Parathyroid adenoma (tissue), 2 donors: ENCODE measurements around the gene EIF2B5.
"Not testable (repeated sequence)": the region's sequence is repeated elsewhere in the genome, so short reads cannot be mapped to it uniquely, and the experiment has no call there.

Experiments used
- H2AFZ ChIP-seq: fragments of 300-600 bp; sonication (generic); one replicate; pipeline ENCODE4 v1.7.0; 2017; ENCODE audit warnings: antibody characterized with exemption, mild to moderate bottlenecking
- H3K27ac ChIP-seq: fragments of 300-600 bp; sonication (generic); one replicate; pipeline ENCODE4 v1.7.0; 2017
- H3K27me3 ChIP-seq: fragments of 300-600 bp; sonication (generic); one replicate; pipeline ENCODE4 v1.7.0; 2017; ENCODE audit warnings: low read length; ENCODE audit not compliant: control insufficient read depth, insufficient read depth
- H3K36me3 ChIP-seq: fragments of 300-600 bp; sonication (generic); one replicate; pipeline ENCODE4 v1.7.0; 2017; ENCODE audit warnings: low read length; ENCODE audit not compliant: control insufficient read depth, insufficient read depth
- H3K4me1 ChIP-seq: fragments of 300-600 bp; sonication (generic); one replicate; pipeline ENCODE4 v1.7.0; 2017; ENCODE audit warnings: control low read depth
- H3K4me2 ChIP-seq: fragments of 300-600 bp; sonication (generic); one replicate; pipeline ENCODE4 v1.7.0; 2017; ENCODE audit warnings: low read length
- H3K4me3 ChIP-seq: fragments of 300-600 bp; sonication (generic); one replicate; pipeline ENCODE4 v1.7.0; 2017; ENCODE audit warnings: low read depth, low read length
- H3K79me2 ChIP-seq: fragments of 300-600 bp; sonication (generic); one replicate; pipeline ENCODE4 v1.7.0; 2017; ENCODE audit warnings: control low read depth
- H3K9ac ChIP-seq: fragments of 300-600 bp; sonication (generic); one replicate; pipeline ENCODE4 v1.7.0; 2017; ENCODE audit warnings: mild to moderate bottlenecking
- H3K9me3 ChIP-seq: fragments of 300-600 bp; sonication (generic); one replicate; pipeline ENCODE4 v1.7.0; 2017; ENCODE audit warnings: low read length; ENCODE audit not compliant: control insufficient read depth
- TF ChIP-seq, protein P1 (sequence below): fragments of 300-600 bp; sonication (generic); IDR thresholded peaks from one replicate; pipeline ENCODE4 v1.7.0; 2017; ENCODE audit warnings: antibody characterized with exemption, mild to moderate bottlenecking
- donor health status: primary hyperparathyroidism.

Gene EIF2B5

DNA sequence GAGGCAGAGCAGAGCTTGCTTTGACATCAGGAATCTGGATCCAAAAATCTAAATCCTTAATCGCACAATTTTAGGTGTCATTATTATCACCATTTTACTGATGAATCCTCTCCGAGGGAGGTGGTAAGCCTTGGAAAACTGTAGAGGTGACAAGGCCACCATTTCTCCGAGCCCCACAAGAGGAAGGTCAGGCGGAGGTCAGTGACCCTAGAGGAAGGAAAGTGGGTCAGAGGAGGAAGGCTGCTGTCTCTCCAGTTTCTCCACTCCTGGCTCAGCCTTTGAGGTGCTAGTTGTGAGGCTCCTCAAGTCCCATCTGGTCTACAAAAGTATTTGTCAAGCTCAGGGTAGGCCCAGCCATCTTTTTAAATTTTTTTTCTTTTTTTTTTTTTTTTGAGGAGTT is 23.2 kb downstream of the EIF2B5 start:
- Histone ChIP-seq H3K27me3 (no peaks in the 10 kb centered on the region), H3K9ac (no peak overlapping the region), H3K9me3 (no peaks in the 10 kb centered on the region), H3K27ac (no peak overlapping the region), H3K4me2 (no peak overlapping the region), H3K4me1 (peaks cover 18% of the 10 kb centered on the region), H3K36me3 (no peaks in the 10 kb centered on the region), H2AFZ (no peak overlapping the region), H3K79me2 (peaks cover 63% of the 10 kb centered on the region), H3K4me3 (no peak overlapping the region)
- TF ChIP-seq, protein P1, sequence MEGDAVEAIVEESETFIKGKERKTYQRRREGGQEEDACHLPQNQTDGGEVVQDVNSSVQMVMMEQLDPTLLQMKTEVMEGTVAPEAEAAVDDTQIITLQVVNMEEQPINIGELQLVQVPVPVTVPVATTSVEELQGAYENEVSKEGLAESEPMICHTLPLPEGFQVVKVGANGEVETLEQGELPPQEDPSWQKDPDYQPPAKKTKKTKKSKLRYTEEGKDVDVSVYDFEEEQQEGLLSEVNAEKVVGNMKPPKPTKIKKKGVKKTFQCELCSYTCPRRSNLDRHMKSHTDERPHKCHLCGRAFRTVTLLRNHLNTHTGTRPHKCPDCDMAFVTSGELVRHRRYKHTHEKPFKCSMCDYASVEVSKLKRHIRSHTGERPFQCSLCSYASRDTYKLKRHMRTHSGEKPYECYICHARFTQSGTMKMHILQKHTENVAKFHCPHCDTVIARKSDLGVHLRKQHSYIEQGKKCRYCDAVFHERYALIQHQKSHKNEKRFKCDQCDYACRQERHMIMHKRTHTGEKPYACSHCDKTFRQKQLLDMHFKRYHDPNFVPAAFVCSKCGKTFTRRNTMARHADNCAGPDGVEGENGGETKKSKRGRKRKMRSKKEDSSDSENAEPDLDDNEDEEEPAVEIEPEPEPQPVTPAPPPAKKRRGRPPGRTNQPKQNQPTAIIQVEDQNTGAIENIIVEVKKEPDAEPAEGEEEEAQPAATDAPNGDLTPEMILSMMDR: no peak

DNA sequence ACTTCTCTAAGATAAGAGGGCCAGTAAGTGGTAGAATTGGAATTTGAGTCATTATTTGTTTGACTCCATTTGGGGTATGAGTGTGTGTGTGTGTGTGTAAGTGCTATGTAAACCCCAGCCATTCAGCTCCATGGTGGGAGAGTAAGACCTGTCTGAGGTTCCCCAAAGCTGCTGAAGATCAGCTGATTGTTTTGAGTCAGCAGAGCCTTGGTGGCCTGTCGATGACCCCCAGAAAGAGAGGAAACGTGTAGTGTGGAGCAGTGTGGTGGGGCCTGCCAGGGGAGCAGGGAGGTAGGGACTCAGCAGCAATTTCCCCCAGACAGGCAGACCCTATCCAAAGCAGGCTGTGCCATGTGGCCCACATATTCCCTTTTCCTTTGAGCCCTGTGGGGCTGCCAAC is 25.3 kb downstream of the EIF2B5 start:
- peaks cover 81% of the 10 kb centered on the region for H3K79me2 ChIP-seq
- no peak overlapping the region for H3K4me2 ChIP-seq
- H3K9me3 ChIP-seq: no peaks in the 10 kb centered on the region
- no peaks in the 10 kb centered on the region for H3K27me3 ChIP-seq
- peaks cover 18% of the 10 kb centered on the region for H3K4me1 ChIP-seq
- TF ChIP-seq, protein P1: no peak
- no peak overlapping the region for H2AFZ ChIP-seq
- H3K27ac ChIP-seq: no peak overlapping the region
- no peak overlapping the region for H3K4me3 ChIP-seq
- no peaks in the 10 kb centered on the region for H3K36me3 ChIP-seq
- no peak overlapping the region for H3K9ac ChIP-seq

DNA sequence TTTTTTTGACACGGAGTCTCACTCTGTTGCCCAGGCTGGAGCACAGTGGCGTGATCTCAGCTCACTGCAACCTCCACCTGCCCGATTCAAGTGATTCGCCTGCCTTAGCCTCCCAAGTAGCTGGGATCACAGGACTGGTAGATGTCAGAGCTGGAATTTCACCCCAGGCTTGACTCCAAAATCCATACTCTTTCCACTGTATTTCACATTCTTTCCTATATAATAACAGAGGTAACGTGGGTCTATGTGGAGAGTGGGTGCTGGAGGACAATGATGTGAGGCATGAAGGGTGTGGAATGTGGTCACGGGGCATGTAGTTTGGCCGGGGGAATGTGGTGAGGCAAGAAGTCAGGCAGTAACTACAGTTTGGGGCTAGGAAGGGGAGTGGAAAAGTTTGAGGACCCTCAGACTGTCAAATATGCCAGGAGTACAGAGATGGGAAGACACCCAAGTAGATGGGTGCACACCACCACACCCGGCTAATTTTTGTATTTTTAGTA is 27.5 kb downstream of the EIF2B5 start:
- H3K9me3 ChIP-seq, H3K27me3 ChIP-seq, H3K27ac ChIP-seq, H3K4me3 ChIP-seq, H3K36me3 ChIP-seq, H3K4me2 ChIP-seq, H2AFZ ChIP-seq, H3K9ac ChIP-seq: not testable (repeated sequence)
- H3K79me2 ChIP-seq: peaks cover 78% of the 10 kb centered on the region
- peaks cover 10% of the 10 kb centered on the region for H3K4me1 ChIP-seq

DNA sequence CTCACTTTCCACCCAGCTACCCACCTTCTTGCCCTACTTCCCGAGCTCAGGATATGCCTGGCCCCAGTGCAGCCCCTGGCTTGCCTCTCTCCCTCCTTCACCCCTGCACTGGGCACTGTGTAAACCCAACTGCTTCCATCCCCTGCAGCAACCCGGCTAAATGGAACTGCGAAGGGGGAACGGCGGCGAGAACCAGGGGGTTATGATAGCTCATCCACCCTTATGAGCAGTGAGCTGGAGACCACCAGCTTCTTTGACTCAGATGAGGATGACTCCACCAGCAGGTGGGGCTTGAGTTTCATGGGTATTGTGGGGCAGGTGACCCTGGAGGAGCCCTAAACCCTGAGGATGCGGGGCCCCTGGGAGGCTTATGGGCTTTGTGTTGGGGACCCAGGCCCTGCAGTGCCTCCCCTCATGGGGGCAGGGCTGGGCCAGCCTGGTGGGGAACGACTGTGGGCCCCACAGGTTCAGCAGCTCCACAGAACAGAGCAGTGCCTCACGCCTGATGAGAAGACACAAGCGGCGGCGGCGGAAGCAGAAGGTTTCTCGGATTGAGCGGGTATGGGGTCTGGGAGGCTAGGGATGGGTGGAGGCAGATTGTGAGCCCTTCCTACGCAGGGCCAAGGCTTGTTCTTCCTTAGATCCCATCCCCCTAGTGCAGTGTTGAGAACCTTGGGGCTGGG is 29.6 kb downstream of the EIF2B5 start:
- no peaks in the 10 kb centered on the region for H3K27me3 ChIP-seq
- no peak overlapping the region for H3K9ac ChIP-seq
- no peak overlapping the region for H3K4me3 ChIP-seq
- peaks cover 57% of the 10 kb centered on the region for H3K79me2 ChIP-seq
- H3K4me2 ChIP-seq: no peak overlapping the region
- no peaks in the 10 kb centered on the region for H3K36me3 ChIP-seq
- H3K9me3 ChIP-seq: no peaks in the 10 kb centered on the region
- TF ChIP-seq, protein P1: no peak
- no peak overlapping the region for H2AFZ ChIP-seq
- peaks cover 7% of the 10 kb centered on the region for H3K4me1 ChIP-seq
- H3K27ac ChIP-seq: no peak overlapping the region

DNA sequence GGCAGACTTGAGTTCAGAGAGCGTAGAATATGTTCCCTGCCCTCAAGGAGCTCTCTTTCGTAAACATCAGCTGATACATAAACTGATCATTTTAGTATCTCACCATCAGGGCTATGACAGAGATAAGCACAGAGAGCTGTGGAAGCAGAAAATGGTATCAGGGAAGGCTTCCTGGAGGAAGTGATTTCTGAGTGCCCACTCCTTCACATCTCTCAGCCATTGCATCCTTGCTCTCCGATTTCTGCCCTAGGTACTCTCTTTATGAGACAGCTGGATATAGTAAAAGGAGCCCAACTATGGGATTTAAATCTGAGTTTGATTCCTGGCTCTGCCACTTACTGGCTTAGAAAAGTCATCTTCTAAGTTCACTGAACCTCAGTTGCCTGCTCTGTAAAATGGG is 30.4 kb downstream of the EIF2B5 start:
- Histone ChIP-seq H3K36me3 (no peaks in the 10 kb centered on the region), H3K4me3 (no peak overlapping the region), H3K4me2 (no peak overlapping the region), H3K27me3 (no peaks in the 10 kb centered on the region), H3K79me2 (peaks cover 50% of the 10 kb centered on the region), H3K9me3 (no peaks in the 10 kb centered on the region), H3K4me1 (peaks cover 4% of the 10 kb centered on the region), H3K9ac (no peak overlapping the region), H3K27ac (no peak overlapping the region), H2AFZ (no peak overlapping the region)
- TF ChIP-seq, protein P1: no peak
